HG02571 (cell line): ENCODE measurements around the gene PRELID1.
A peak's percentile ranks its signal among the peaks of the same experiment; 100 is the strongest.
"Not testable (repeated sequence)": the region's sequence is repeated elsewhere in the genome, so short reads cannot be mapped to it uniquely, and the experiment has no call there.

ENCODE experiments used
- ATAC-seq: cut with Tn5 transposase; IDR thresholded peaks from one replicate; pipeline ENCODE4 v1.9.1; 2021; ENCODE audit warnings: mild to moderate bottlenecking, moderate library complexity; ENCODE audit not compliant: unreplicated experiment

The PRELID1 gene

GRCh38 chr5:177299697-177300096, 3.9 kb upstream of the PRELID1 start:
- ATAC-seq = no peak

- no peak for ATAC-seq
These were observed 3.2 kb upstream of the PRELID1 start for GRCh38 chr5:177300236-177300880.

- ATAC-seq = no peak
These were observed 2.6 kb upstream of the PRELID1 start for GRCh38 chr5:177300951-177301350.

GRCh38 chr5:177301503-177302165, 2.0 kb upstream of the PRELID1 start:
- no peak for ATAC-seq

- no peak for ATAC-seq
These were observed 1.1 kb upstream of the PRELID1 start for GRCh38 chr5:177302354-177303110.

GRCh38 chr5:177303925-177304391, 359 bp downstream of the PRELID1 start:
- no peak for ATAC-seq

GRCh38 chr5:177304392-177305119, 957 bp downstream of the PRELID1 start:
- ATAC-seq = no peak

GRCh38 chr5:177306103-177306640, 2.6 kb downstream of the PRELID1 start:
- ATAC-seq = not testable (repeated sequence)

- ATAC-seq = no peak
These were observed 3.3 kb downstream of the PRELID1 start for GRCh38 chr5:177306674-177307543.

- ATAC-seq = no peak
These were observed 4.2 kb downstream of the PRELID1 start for GRCh38 chr5:177307544-177308363.

- ATAC-seq = no peak
These were observed 5.1 kb downstream of the PRELID1 start for GRCh38 chr5:177308740-177309139.

GRCh38 chr5:177309351-177310191, 6.0 kb downstream of the PRELID1 start:
- ATAC-seq = no peak

GRCh38 chr5:177310332-177310731, 6.7 kb downstream of the PRELID1 start:
- no peak for ATAC-seq

- ATAC-seq = no peak
These were observed 7.3 kb downstream of the PRELID1 start for GRCh38 chr5:177310757-177311391.

- ATAC-seq = no peak
These were observed 7.8 kb downstream of the PRELID1 start for GRCh38 chr5:177311392-177311722.

GRCh38 chr5:177311723-177312648, 8.4 kb downstream of the PRELID1 start, which contains the start of gene MXD3:
MXD3 (minus strand) TSS chr5:177311898; CDS start chr5:177311830, 68 bp downstream.
- ATAC-seq = peak; percentile 63
